Progenitor cell of endocrine pancreas (in vitro differentiated cells): ENCODE data around the gene SLX4. TPM values are rescaled to one million over a fixed set of nuclear protein-coding genes. Genes with fewer than 3 reads are reported as not detected.

Source experiments
- DNase-seq: peaks from one replicate; pipeline ENCODE4 v3.0.0; 2021; ENCODE audit warnings: low spot score; ENCODE audit not compliant: unreplicated experiment
- H3K27ac Mint-ChIP-seq: 2 replicates; pipeline ENCODE4 v1.8.0; 2021; ENCODE audit warnings: mild to moderate bottlenecking, moderate library complexity, mixed read lengths
- H3K27me3 Mint-ChIP-seq: 2 replicates; pipeline ENCODE4 v1.8.0; 2021; ENCODE audit warnings: mixed read lengths
- H3K36me3 Mint-ChIP-seq: 2 replicates; pipeline ENCODE4 v1.8.0; 2022; ENCODE audit warnings: mixed read lengths; ENCODE audit not compliant: insufficient read depth
- H3K4me1 Mint-ChIP-seq: 2 replicates; pipeline ENCODE4 v1.8.0; 2021; ENCODE audit warnings: low read depth, mixed read lengths
- H3K4me3 Mint-ChIP-seq: 2 replicates; pipeline ENCODE4 v1.8.0; 2021; ENCODE audit warnings: low read depth, mild to moderate bottlenecking, moderate library complexity, mixed read lengths
- H3K9me3 Mint-ChIP-seq: 2 replicates; pipeline ENCODE4 v1.8.0; 2021; ENCODE audit warnings: low read depth, mixed read lengths
- total RNA-seq: library from RNA; stranded (reverse); gene quantifications from 2 replicates; pipeline ENCODE4 v1.2.1, GENCODE V29; 2021
- TF ChIP-seq, protein P1 (sequence below): fragments of 200-600 bp; sonication (generic); IDR thresholded peaks from one replicate; pipeline ENCODE4 v1.5.0; 2021; ENCODE audit warnings: antibody characterized with exemption, mild to moderate bottlenecking; ENCODE audit not compliant: unreplicated experiment

SLX4 gene
- total RNA-seq, 1 donor from 2014 or later = 14.0 TPM

DNA sequence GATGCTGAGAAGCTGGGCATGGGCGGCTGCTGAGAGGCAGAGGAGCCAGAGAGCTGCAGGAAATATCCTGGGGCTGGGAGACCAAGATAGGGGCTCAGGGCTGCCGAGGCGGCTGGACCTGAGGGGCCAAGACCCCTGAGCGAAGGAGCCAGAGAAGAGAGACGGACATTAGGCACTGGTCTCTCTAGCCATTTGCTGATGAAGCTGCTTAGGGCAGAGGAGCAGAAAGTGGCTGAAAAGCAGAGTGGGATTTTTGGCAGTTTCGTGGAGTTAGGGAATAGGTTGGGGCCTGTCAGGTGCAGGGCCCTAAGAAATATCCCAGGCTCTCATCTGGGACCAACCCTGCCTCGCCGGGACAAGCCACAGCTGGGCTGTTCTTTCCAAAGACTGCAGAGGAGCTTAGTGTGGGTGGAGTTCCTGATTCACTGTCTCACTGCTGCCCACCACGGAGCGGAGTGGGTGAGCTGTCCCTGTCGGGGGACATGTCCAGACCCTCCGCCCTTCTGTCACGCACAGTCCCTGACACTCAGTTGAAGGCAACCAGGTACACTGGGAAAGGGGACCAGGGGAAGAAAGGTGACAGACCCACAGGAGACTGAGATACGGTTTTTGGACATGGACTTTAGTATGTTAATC is 31.8 kb upstream of the SLX4 start:
- Mint-ChIP-seq H3K4me3 (no peak overlapping the region), H3K4me1 (peaks cover 16% of the 10 kb centered on the region), H3K9me3 (peaks cover 5% of the 10 kb centered on the region), H3K27me3 (no peaks in the 10 kb centered on the region), H3K27ac (no peak overlapping the region), H3K36me3 (peaks cover 4% of the 10 kb centered on the region)
- DNase-seq = no peak
- TF ChIP-seq, protein P1, sequence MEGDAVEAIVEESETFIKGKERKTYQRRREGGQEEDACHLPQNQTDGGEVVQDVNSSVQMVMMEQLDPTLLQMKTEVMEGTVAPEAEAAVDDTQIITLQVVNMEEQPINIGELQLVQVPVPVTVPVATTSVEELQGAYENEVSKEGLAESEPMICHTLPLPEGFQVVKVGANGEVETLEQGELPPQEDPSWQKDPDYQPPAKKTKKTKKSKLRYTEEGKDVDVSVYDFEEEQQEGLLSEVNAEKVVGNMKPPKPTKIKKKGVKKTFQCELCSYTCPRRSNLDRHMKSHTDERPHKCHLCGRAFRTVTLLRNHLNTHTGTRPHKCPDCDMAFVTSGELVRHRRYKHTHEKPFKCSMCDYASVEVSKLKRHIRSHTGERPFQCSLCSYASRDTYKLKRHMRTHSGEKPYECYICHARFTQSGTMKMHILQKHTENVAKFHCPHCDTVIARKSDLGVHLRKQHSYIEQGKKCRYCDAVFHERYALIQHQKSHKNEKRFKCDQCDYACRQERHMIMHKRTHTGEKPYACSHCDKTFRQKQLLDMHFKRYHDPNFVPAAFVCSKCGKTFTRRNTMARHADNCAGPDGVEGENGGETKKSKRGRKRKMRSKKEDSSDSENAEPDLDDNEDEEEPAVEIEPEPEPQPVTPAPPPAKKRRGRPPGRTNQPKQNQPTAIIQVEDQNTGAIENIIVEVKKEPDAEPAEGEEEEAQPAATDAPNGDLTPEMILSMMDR = no peak

DNA sequence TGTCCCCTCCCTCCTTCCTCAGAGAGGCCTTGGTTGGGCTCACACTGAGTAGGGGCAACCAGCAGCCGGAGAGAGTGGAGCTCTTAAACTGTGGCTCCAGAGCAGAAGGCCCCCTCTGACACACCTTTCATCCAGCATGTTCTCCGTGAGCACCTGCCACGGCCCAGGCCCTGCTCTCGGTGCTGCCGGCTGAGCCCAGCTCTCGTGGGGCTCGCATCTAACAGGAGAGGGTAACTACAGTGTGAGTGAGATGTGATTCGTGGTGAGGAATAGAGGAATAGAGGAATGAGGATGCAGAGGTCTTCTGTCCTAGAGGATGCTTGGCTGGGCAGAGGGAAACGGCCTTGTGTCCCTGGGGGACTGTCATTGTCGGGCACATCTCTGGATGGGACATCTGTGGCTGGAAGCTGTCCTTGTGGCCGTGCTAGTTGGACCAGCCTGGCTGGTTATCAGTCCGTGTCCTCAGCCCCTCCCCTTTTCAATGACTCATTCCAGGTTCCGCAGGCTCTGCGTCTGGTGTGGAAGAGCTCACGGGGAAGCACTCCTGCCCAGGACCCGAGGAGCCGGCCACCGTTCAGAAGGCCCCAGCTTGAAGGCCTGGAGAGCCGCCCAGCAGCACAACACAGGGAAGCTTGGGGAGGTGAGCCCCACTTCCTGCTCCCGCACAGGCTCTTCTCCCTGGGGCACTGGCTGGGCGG is 31.1 kb upstream of the SLX4 start:
- TF ChIP-seq, protein P1 = no peak
- no peak overlapping the region for H3K4me3 Mint-ChIP-seq
- no peaks in the 10 kb centered on the region for H3K27me3 Mint-ChIP-seq
- peaks cover 18% of the 10 kb centered on the region for H3K4me1 Mint-ChIP-seq
- H3K36me3 Mint-ChIP-seq = peaks cover 4% of the 10 kb centered on the region
- no peak for DNase-seq
- peaks cover 5% of the 10 kb centered on the region for H3K9me3 Mint-ChIP-seq
- H3K27ac Mint-ChIP-seq = no peak overlapping the region

DNA sequence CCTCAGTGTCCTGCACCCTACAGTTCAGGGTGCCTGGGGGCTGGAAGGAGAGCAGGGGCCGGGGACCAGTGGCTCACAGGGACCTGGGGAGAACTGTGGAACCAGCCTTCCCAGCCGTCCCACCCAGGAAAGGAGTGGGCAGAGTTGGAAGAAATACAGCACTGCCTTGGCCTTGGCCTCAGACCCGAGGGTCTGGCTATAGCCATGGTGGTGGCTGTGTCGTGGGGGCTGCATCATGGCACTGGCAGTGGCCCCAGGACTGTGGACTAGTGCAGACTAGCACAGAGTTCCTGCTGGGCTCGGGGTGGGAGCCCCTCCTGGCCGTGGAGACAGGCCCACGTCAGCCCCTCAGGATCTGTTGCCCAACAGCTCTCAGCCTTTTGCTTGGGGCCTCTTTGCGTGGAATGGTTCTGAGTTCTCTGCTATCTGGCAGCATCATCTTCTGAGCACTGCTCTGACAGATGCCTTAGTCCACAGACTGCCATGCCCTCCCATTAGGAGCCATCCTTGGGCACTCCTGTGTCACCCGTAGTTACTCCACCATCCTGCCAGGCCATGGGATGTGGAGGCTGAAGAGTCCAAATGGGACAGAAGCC is 30.5 kb upstream of the SLX4 start:
- Mint-ChIP-seq H3K36me3 (peaks cover 4% of the 10 kb centered on the region), H3K4me3 (no peak overlapping the region), H3K4me1 (peaks cover 20% of the 10 kb centered on the region), H3K27me3 (no peaks in the 10 kb centered on the region), H3K9me3 (peaks cover 5% of the 10 kb centered on the region), H3K27ac (no peak overlapping the region)
- no peak for DNase-seq
- TF ChIP-seq, protein P1 = no peak

DNA sequence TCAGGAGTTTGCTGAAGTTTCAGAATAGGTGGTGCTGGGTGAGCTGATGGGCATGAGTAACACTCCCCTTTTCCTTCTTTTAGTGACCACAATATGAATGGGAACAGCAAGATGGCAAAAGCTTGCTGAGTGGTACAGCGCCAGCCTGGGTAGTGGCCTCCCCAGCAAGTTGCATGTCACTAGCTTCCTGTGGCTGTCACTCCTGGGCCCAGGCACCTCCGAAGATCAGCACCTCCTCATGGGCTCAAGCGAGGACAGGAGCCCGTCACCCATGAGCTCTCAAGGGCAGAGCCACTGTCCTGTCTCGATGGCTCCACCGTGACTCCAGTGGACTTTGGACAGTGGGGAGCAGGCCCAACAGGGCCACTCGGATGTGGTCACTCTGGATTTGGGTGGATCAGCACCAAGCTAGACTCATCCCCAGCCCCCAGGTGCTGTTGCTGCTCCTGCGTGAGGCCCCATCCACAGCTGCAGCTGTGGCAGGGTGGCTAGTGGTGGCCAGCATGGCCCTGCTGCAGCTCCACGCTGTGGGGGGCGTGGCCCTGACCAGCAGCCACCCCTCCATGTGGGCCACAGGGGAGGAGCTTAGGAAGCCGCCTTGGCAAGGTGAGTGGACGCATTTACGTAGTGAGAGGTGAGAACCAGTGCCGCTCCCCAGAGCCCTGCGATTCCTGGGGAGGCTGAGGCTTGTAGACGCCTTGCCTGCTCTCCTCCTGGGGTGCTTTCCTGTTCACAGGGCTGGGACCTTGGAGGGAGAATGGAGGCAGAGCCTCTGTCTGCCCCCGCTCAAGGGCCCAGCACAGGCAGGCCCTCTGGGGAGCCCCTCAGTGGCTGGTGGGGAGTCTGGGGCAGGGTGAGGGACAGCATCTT is 29.5 kb upstream of the SLX4 start:
- Mint-ChIP-seq H3K4me3 (no peak overlapping the region), H3K27me3 (no peaks in the 10 kb centered on the region), H3K4me1 (peaks cover 11% of the 10 kb centered on the region), H3K27ac (no peak overlapping the region), H3K36me3 (peaks cover 1% of the 10 kb centered on the region), H3K9me3 (peaks cover 5% of the 10 kb centered on the region)
- TF ChIP-seq, protein P1 = no peak
- no peak for DNase-seq

DNA sequence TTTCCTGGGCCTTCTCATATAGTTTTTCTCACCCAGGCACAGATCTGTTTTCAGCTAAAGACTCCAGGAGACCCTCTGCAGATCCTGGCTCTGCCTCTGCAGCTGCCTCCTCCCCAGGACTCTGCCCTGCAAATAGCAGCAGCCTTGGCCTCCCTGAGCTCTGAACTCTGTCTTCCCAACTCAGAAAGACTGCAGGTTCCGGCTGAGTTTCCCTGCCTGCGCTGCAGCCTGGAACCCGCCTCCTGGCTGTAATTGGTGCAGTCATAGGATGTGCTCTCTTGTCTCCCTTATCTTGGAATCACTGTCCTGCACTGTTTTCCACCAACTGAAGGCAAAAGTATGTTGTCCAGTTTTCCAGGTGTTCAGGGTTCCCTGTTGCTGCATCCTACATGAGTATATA is 28.8 kb upstream of the SLX4 start:
- Mint-ChIP-seq H3K27ac (no peak overlapping the region), H3K27me3 (no peaks in the 10 kb centered on the region), H3K36me3 (peaks cover 1% of the 10 kb centered on the region), H3K4me1 (peaks cover 5% of the 10 kb centered on the region), H3K9me3 (peaks cover 5% of the 10 kb centered on the region), H3K4me3 (no peak overlapping the region)
- TF ChIP-seq, protein P1 = no peak
- no peak for DNase-seq
